Loucy (cell line): ENCODE results near the gene FNDC10.

ENCODE experiments used
- H2AFZ ChIP-seq: fragments of 200-600 bp; sonication (generic); 2 replicates; pipeline ENCODE4 v1.6.0; 2016; ENCODE audit warnings: antibody characterized with exemption, mild to moderate bottlenecking, low read length, moderate library complexity
- H3F3A ChIP-seq: fragments of 200-600 bp; 2 replicates; pipeline ENCODE4 v1.6.0; 2016; ENCODE audit warnings: antibody characterized with exemption, low read depth, mild to moderate bottlenecking
- H3K27me3 ChIP-seq: fragments of 200-600 bp; sonication (generic); 2 replicates; pipeline ENCODE4 v1.6.1; 2014; ENCODE audit warnings: low read length, mild to moderate bottlenecking; ENCODE audit not compliant: insufficient read depth, poor library complexity, severe bottlenecking
- H3K36me3 ChIP-seq: fragments of 200-600 bp; sonication (generic); 2 replicates; pipeline ENCODE4 v1.6.1; 2016; ENCODE audit warnings: low read length; ENCODE audit not compliant: insufficient read depth
- H3K4me1 ChIP-seq: fragments of 200-600 bp; sonication (generic); 2 replicates; pipeline ENCODE4 v1.5.1; 2014; ENCODE audit warnings: low read length, mild to moderate bottlenecking; ENCODE audit not compliant: insufficient read depth, poor library complexity, severe bottlenecking
- H3K4me2 ChIP-seq: fragments of 200-600 bp; sonication (generic); 2 replicates; pipeline ENCODE4 v1.6.0; 2014; ENCODE audit warnings: antibody characterized with exemption, low read length, low read depth, mild to moderate bottlenecking; ENCODE audit not compliant: poor library complexity, severe bottlenecking
- H3K4me3 ChIP-seq: fragments of 200-600 bp; sonication (generic); 2 replicates; pipeline ENCODE4 v1.5.1; 2014; ENCODE audit warnings: low read length, mild to moderate bottlenecking, mixed read lengths; ENCODE audit not compliant: poor library complexity, severe bottlenecking
- H3K79me2 ChIP-seq: fragments of 200-600 bp; sonication (generic); 2 replicates; pipeline ENCODE4 v1.6.1; 2014; ENCODE audit warnings: low read length; ENCODE audit not compliant: insufficient read depth
- H3K9ac ChIP-seq: fragments of 200-600 bp; sonication (generic); 2 replicates; pipeline ENCODE4 v1.6.0; 2014; ENCODE audit warnings: mild to moderate bottlenecking, low read depth, low read length, moderate library complexity; ENCODE audit not compliant: poor library complexity, severe bottlenecking
- H3K9me2 ChIP-seq: fragments of 200-600 bp; sonication (generic); replicated peaks from 2 replicates; pipeline ENCODE4 v1.6.1; 2016; ENCODE audit warnings: low read depth, low read length, mixed read lengths
- H3K9me3 ChIP-seq: fragments of 200-600 bp; sonication (generic); 2 replicates; pipeline ENCODE4 v1.6.1; 2014; ENCODE audit warnings: mild to moderate bottlenecking, antibody characterized with exemption, low read length, low read depth; ENCODE audit not compliant: insufficient read depth
- H4K20me1 ChIP-seq: fragments of 200-600 bp; sonication (generic); 2 replicates; pipeline ENCODE4 v1.6.0; 2014; ENCODE audit warnings: antibody characterized with exemption, low read length, mild to moderate bottlenecking; ENCODE audit not compliant: insufficient read depth, poor library complexity, severe bottlenecking
- EZH2phosphoT487 ChIP-seq: fragments of 200-600 bp; IDR thresholded peaks from 2 replicates; pipeline ENCODE4 v1.6.1; 2018; ENCODE audit warnings: antibody characterized with exemption, mild to moderate bottlenecking, moderate library complexity, borderline replicate concordance
- TF ChIP-seq, protein P1 (sequence below): fragments of 200-600 bp; sonication (generic); conservative IDR thresholded peaks from 2 replicates; pipeline ENCODE4 v1.5.1; 2014; ENCODE audit warnings: mild to moderate bottlenecking, antibody characterized with exemption, low read length

Gene FNDC10

DNA sequence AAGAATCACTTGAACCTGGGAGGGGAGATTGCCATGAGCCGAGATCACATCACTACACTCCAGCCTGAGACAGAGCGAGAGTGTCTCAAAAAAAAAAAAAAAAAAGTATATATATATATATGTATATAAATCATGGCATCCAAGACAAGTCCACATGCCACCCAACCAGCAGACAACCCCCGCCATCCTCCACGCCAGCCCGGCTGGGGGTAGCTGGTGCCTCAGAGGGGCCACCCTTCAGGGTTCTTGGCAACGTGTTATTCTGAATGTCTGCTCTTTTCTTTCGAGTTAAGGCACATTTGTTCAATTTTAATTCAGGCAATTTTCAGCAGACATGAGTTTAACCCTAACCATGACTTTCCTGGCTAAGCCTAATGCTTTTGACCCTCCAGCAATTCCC is 49.8 kb downstream of the FNDC10 start:
- no peak overlapping the region for H3K4me3 ChIP-seq
- TF ChIP-seq, protein P1, sequence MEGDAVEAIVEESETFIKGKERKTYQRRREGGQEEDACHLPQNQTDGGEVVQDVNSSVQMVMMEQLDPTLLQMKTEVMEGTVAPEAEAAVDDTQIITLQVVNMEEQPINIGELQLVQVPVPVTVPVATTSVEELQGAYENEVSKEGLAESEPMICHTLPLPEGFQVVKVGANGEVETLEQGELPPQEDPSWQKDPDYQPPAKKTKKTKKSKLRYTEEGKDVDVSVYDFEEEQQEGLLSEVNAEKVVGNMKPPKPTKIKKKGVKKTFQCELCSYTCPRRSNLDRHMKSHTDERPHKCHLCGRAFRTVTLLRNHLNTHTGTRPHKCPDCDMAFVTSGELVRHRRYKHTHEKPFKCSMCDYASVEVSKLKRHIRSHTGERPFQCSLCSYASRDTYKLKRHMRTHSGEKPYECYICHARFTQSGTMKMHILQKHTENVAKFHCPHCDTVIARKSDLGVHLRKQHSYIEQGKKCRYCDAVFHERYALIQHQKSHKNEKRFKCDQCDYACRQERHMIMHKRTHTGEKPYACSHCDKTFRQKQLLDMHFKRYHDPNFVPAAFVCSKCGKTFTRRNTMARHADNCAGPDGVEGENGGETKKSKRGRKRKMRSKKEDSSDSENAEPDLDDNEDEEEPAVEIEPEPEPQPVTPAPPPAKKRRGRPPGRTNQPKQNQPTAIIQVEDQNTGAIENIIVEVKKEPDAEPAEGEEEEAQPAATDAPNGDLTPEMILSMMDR = no peak
- no peak for TF ChIP-seq EZH2phosphoT487
- H3K9me2 ChIP-seq = no peaks in the 10 kb centered on the region
- H3K4me2 ChIP-seq = no peak overlapping the region
- H2AFZ ChIP-seq = no peak overlapping the region
- H3K36me3 ChIP-seq = no peaks in the 10 kb centered on the region
- H3K9ac ChIP-seq = no peak overlapping the region
- no peaks in the 10 kb centered on the region for H3F3A ChIP-seq
- H3K4me1 ChIP-seq = no peaks in the 10 kb centered on the region
- H3K79me2 ChIP-seq = no peaks in the 10 kb centered on the region
- no peaks in the 10 kb centered on the region for H3K27me3 ChIP-seq
- no peaks in the 10 kb centered on the region for H3K9me3 ChIP-seq
- no peaks in the 10 kb centered on the region for H4K20me1 ChIP-seq

- Histone ChIP-seq H3K4me3 (no peak overlapping the region), H3K9me3 (no peaks in the 10 kb centered on the region), H4K20me1 (no peaks in the 10 kb centered on the region), H3K79me2 (no peaks in the 10 kb centered on the region), H3F3A (no peaks in the 10 kb centered on the region), H3K4me2 (no peak overlapping the region), H3K36me3 (no peaks in the 10 kb centered on the region), H3K4me1 (no peaks in the 10 kb centered on the region), H3K9me2 (no peaks in the 10 kb centered on the region), H3K27me3 (no peaks in the 10 kb centered on the region), H3K9ac (no peak overlapping the region), H2AFZ (no peak overlapping the region)
- no peak for TF ChIP-seq EZH2phosphoT487
- TF ChIP-seq, protein P1 = no peak
Observed at GRCh38 chr1:1548591-1548990, 51.3 kb downstream of the FNDC10 start.
